Neural cell (in vitro differentiated cells): ENCODE data around the gene RHBDD3. TPM values are rescaled to one million over a fixed set of nuclear protein-coding genes. Genes with fewer than 3 reads are reported as not detected.

Source experiments
- H2AFZ ChIP-seq: fragments of 200-600, 300-800 bp; sonication (generic), shearing (Covaris generic); 2 replicates; pipeline ENCODE4 v1.6.0; 2014; ENCODE audit warnings: low read depth, mild to moderate bottlenecking, antibody characterized with exemption, low read length, moderate library complexity
- H3F3A ChIP-seq: fragments of 200-600 bp; shearing (Covaris generic); 2 replicates; pipeline ENCODE4 v1.6.1; 2016; ENCODE audit warnings: mild to moderate bottlenecking, moderate library complexity, mixed read lengths, antibody characterized with exemption, low read length; ENCODE audit not compliant: insufficient read depth, poor library complexity, severe bottlenecking
- H3K27ac ChIP-seq: fragments of 200-600, 300-800 bp; sonication (generic), shearing (Covaris generic); 2 replicates; pipeline ENCODE4 v1.5.1; 2014; ENCODE audit warnings: mild to moderate bottlenecking, low read length, moderate library complexity
- H3K27me3 ChIP-seq: fragments of 300-800, 200-600 bp; sonication (generic), shearing (Covaris generic); 2 replicates; pipeline ENCODE4 v1.6.0; 2014; ENCODE audit warnings: mild to moderate bottlenecking, low read depth, low read length, moderate library complexity; ENCODE audit not compliant: insufficient read depth
- H3K36me3 ChIP-seq: fragments of 300-800, 200-600 bp; sonication (generic), shearing (Covaris generic); 2 replicates; pipeline ENCODE4 v1.5.1; 2014; ENCODE audit warnings: mild to moderate bottlenecking, antibody characterized with exemption, low read length, moderate library complexity; ENCODE audit not compliant: insufficient read depth
- H3K4me2 ChIP-seq: fragments of 300-800, 200-600 bp; sonication (generic), shearing (Covaris generic); 2 replicates; pipeline ENCODE4 v1.6.0; 2014; ENCODE audit warnings: mild to moderate bottlenecking, low read length
- H3K4me3 ChIP-seq: fragments of 300-800, 200-600 bp; sonication (generic), shearing (Covaris generic); 2 replicates; pipeline ENCODE4 v1.5.1; 2014; ENCODE audit warnings: mild to moderate bottlenecking, low read length, moderate library complexity
- H3K79me2 ChIP-seq: fragments of 200-600 bp; shearing (Covaris generic); replicated peaks from 2 replicates; pipeline ENCODE4 v1.6.0; 2014; ENCODE audit warnings: mild to moderate bottlenecking, low read length, moderate library complexity; ENCODE audit not compliant: insufficient read depth
- H3K9ac ChIP-seq: fragments of 300-800, 200-600 bp; sonication (generic), shearing (Covaris generic); 2 replicates; pipeline ENCODE4 v1.6.1; 2016; ENCODE audit warnings: mild to moderate bottlenecking, low read length, mixed read lengths
- H3K9me2 ChIP-seq: fragments of 200-600 bp; shearing (Covaris generic); 2 replicates; pipeline ENCODE4 v1.6.1; 2016; ENCODE audit warnings: mild to moderate bottlenecking, low read length, mixed read lengths; ENCODE audit not compliant: insufficient read depth
- H3K9me3 ChIP-seq: fragments of 200-600, 300-800 bp; sonication (generic), shearing (Covaris generic); 2 replicates; pipeline ENCODE4 v1.6.1; 2016; ENCODE audit warnings: mild to moderate bottlenecking, mixed run types, low read length, moderate library complexity, mixed read lengths
- H4K20me1 ChIP-seq: fragments of 200-600 bp; shearing (Covaris generic); 2 replicates; pipeline ENCODE4 v1.6.1; 2016; ENCODE audit warnings: mild to moderate bottlenecking, mixed run types; ENCODE audit not compliant: insufficient read depth
- EP300 ChIP-seq: fragments of 450-650 bp; conservative IDR thresholded peaks from 2 replicates; pipeline ENCODE4 v1.6.1; 2014; ENCODE audit warnings: antibody characterized with exemption, mild to moderate bottlenecking, moderate library complexity; ENCODE audit not compliant: poor library complexity, severe bottlenecking
- EZH2 ChIP-seq: fragments of 200-600, 300-800 bp; shearing (Covaris generic), sonication (generic); IDR thresholded peaks from 2 replicates; pipeline ENCODE4 v1.6.1; 2014; ENCODE audit warnings: antibody characterized with exemption, low read length, borderline replicate concordance, mild to moderate bottlenecking; ENCODE audit not compliant: insufficient read depth, poor library complexity, severe bottlenecking
- MXI1 ChIP-seq: fragments of 450-650 bp; conservative IDR thresholded peaks from 2 replicates; pipeline ENCODE4 v1.6.1; 2014; ENCODE audit warnings: antibody characterized with exemption, mild to moderate bottlenecking; ENCODE audit not compliant: poor library complexity, severe bottlenecking
- POLR2AphosphoS5 ChIP-seq: IDR thresholded peaks from 2 replicates; pipeline ENCODE4 v1.6.1; 2012
- RAD21 ChIP-seq: fragments of 450-650 bp; conservative IDR thresholded peaks from 2 replicates; pipeline ENCODE4 v1.6.1; 2014; ENCODE audit warnings: antibody characterized with exemption, mild to moderate bottlenecking, moderate library complexity
- SMC3 ChIP-seq: fragments of 450-650 bp; conservative IDR thresholded peaks from 2 replicates; pipeline ENCODE4 v1.6.1; 2014; ENCODE audit warnings: antibody characterized with exemption, mild to moderate bottlenecking, moderate library complexity; ENCODE audit not compliant: poor library complexity
- TAF1 ChIP-seq: IDR thresholded peaks from 2 replicates; pipeline ENCODE4 v1.6.1; 2012; ENCODE audit warnings: low read depth
- polyA plus RNA-seq: library from polyadenylated mRNA; depleted of rRNA; stranded (reverse); fragments of >200 nt; gene quantifications from 2 replicates; pipeline ENCODE4 v1.2.3, GENCODE V29; 2014
- TF ChIP-seq, protein P1 (sequence below): fragments of 450-650 bp; IDR thresholded peaks from 2 replicates; pipeline ENCODE4 v1.5.1; 2014; ENCODE audit warnings: antibody characterized with exemption, mild to moderate bottlenecking, moderate library complexity; ENCODE audit not compliant: poor library complexity, severe bottlenecking
- TF ChIP-seq, protein P2 (sequence below): IDR thresholded peaks from 2 replicates; pipeline ENCODE4 v1.6.1; 2012; ENCODE audit warnings: borderline replicate concordance

RHBDD3 gene
- polyA plus RNA-seq, 1 donor from 2014 or later: 114 TPM

DNA sequence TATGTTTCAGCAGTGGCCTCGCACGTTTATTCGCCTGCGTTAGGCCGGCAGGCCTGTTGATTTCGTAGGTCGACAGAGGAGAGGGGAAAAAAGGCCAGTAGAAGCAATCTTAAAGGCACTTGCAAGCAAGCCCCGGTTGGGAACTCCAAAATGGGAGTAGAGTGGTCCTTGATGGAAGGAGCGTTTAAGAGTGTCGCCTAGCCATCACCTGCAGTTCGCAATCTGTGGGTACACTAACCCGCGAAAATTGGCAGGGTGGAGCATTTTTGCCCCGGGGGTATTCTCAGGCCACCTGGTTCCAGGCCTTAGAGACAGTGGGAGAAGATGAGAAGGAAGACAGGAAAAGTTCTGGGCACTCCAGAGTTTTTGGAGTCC lies 1.4 kb upstream of the RHBDD3 start:
- Histone ChIP-seq H3K27me3 (no peaks in the 10 kb centered on the region), H3K9me3 (no peaks in the 10 kb centered on the region), H3F3A (no peaks in the 10 kb centered on the region), H3K4me3 (peak overlapping the region; percentile 91), H3K27ac (peak overlapping the region; percentile 98), H3K4me2 (peak overlapping the region; percentile 83), H2AFZ (no peak overlapping the region), H3K36me3 (peaks cover 2% of the 10 kb centered on the region), H3K9me2 (no peaks in the 10 kb centered on the region), H3K79me2 (peaks cover 77% of the 10 kb centered on the region), H4K20me1 (peaks cover 31% of the 10 kb centered on the region), H3K9ac (peak overlapping the region; percentile 98)
- TF ChIP-seq TAF1 (no peak), EZH2 (no peak), RAD21 (no peak), SMC3 (no peak), EP300 (no peak), MXI1 (no peak), POLR2AphosphoS5 (no peak)
- TF ChIP-seq, protein P1, sequence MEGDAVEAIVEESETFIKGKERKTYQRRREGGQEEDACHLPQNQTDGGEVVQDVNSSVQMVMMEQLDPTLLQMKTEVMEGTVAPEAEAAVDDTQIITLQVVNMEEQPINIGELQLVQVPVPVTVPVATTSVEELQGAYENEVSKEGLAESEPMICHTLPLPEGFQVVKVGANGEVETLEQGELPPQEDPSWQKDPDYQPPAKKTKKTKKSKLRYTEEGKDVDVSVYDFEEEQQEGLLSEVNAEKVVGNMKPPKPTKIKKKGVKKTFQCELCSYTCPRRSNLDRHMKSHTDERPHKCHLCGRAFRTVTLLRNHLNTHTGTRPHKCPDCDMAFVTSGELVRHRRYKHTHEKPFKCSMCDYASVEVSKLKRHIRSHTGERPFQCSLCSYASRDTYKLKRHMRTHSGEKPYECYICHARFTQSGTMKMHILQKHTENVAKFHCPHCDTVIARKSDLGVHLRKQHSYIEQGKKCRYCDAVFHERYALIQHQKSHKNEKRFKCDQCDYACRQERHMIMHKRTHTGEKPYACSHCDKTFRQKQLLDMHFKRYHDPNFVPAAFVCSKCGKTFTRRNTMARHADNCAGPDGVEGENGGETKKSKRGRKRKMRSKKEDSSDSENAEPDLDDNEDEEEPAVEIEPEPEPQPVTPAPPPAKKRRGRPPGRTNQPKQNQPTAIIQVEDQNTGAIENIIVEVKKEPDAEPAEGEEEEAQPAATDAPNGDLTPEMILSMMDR: no peak
- TF ChIP-seq, protein P2, sequence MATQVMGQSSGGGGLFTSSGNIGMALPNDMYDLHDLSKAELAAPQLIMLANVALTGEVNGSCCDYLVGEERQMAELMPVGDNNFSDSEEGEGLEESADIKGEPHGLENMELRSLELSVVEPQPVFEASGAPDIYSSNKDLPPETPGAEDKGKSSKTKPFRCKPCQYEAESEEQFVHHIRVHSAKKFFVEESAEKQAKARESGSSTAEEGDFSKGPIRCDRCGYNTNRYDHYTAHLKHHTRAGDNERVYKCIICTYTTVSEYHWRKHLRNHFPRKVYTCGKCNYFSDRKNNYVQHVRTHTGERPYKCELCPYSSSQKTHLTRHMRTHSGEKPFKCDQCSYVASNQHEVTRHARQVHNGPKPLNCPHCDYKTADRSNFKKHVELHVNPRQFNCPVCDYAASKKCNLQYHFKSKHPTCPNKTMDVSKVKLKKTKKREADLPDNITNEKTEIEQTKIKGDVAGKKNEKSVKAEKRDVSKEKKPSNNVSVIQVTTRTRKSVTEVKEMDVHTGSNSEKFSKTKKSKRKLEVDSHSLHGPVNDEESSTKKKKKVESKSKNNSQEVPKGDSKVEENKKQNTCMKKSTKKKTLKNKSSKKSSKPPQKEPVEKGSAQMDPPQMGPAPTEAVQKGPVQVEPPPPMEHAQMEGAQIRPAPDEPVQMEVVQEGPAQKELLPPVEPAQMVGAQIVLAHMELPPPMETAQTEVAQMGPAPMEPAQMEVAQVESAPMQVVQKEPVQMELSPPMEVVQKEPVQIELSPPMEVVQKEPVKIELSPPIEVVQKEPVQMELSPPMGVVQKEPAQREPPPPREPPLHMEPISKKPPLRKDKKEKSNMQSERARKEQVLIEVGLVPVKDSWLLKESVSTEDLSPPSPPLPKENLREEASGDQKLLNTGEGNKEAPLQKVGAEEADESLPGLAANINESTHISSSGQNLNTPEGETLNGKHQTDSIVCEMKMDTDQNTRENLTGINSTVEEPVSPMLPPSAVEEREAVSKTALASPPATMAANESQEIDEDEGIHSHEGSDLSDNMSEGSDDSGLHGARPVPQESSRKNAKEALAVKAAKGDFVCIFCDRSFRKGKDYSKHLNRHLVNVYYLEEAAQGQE: no peak

DNA sequence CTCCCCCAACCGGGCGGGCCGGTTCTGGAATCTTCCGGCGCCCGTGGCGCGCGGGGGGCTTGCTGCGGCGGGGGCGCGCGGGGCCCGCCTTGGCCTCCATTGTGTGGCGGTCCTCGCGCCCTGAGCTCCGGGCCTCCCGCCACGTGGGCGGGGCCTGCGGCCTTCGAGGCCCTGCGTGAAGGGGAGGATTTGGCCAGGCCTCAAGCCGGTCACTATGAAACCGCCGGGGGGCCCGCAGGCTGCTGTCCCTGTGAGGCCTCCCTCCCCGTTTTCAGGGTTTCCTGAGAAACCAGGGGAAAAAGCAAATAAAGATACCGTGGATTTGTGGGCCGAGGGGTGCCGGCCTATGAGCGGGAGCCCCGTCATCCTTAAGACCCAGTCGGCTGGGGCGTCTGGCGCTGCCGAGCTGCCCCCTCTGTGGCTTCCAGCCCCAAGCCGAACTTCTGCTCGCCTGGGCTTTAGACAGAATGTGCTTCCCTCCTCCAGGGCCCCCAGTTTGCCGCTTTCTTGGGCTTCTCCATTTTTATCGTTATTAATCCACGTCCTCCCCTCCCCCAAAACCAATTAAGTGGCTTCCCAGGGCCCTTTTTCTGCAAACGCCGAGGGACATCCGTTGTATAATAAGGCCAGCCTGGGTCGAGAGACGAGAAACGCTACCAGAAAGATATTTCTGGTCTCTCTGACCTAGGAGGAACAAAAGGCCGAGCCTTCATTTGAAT lies 889 bp upstream of the RHBDD3 start:
- H3K27me3 ChIP-seq: no peaks in the 10 kb centered on the region
- peaks cover 31% of the 10 kb centered on the region for H4K20me1 ChIP-seq
- H3K9me2 ChIP-seq: no peaks in the 10 kb centered on the region
- no peaks in the 10 kb centered on the region for H3K9me3 ChIP-seq
- peak overlapping the region; percentile 98 for H3K9ac ChIP-seq
- TF ChIP-seq, protein P1: no peak
- TF ChIP-seq, protein P2: no peak
- TF ChIP-seq MXI1 (peak; percentile 31), EZH2 (no peak)
- H3K4me3 ChIP-seq: peak overlapping the region; percentile 91
- H3K79me2 ChIP-seq: peaks cover 72% of the 10 kb centered on the region
- H3F3A ChIP-seq: no peaks in the 10 kb centered on the region
- peak overlapping the region; percentile 98 for H3K27ac ChIP-seq
- H2AFZ ChIP-seq: peak overlapping the region; percentile 65
- peak overlapping the region; percentile 83 for H3K4me2 ChIP-seq
- no peaks in the 10 kb centered on the region for H3K36me3 ChIP-seq
